SK-MEL-5 (cell line): Measurements from ENCODE around the gene BBX. TPM values are rescaled to one million over a fixed set of nuclear protein-coding genes. Genes with fewer than 3 reads are reported as not detected.
A peak's percentile ranks its signal among the peaks of the same experiment; 100 is the strongest.
"Not testable (repeated sequence)": the region's sequence is repeated elsewhere in the genome, so short reads cannot be mapped to it uniquely, and the experiment has no call there.

ENCODE experiments used
- DNase-seq: peaks from one replicate; pipeline ENCODE4 v3.0.0-alpha.2; 2016; ENCODE audit warnings: low read depth, low spot score
- in situ Hi-C: cut with HindIII; loops from 2 replicates; pipeline ENCODE4 v1.10.0; 2016; ENCODE audit warnings: low sequenced_read_pairs, high pct_unique_total_duplicates, low pct_unique_long_range_greater_than_20kb
- total RNA-seq: library from RNA; depleted of rRNA; stranded (reverse); fragments of >200 nt; shearing (Covaris generic); gene quantifications from 2 replicates; pipeline ENCODE4 v1.2.3, GENCODE V29; 2014

BBX gene
- total RNA-seq, 1 experiment from 2014 or later: 81.9 TPM

- peak; percentile 6 for DNase-seq
- in situ Hi-C loops: no loop called here
These were observed 3.0 kb downstream of the BBX start for GRCh38 chr3:107525644-107526305.

GRCh38 chr3:107531917-107532469, 9.2 kb downstream of the BBX start:
- no peak for DNase-seq
- in situ Hi-C loops: no loop called here

DNA sequence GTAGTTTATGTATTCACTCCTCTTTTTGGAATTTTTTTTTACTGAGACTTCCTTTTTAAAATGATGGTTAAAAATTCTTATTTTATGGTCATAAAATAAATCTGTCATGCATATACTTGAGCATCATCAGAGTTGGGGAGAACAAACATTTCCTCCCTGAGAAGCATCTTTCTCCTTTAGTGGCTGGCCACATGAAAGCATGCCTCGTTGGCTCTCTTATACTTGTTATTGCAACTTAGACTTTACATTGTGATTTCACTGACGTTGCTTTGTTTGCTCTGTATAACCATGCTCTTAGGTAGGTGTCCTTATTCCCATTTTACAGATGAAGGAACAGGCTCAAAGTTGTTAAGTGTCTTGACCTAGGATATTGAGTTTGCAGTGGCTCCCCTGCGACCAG, 18.1 kb downstream of the BBX start:
- in situ Hi-C loops: no loop called here
- DNase-seq: no peak

DNA sequence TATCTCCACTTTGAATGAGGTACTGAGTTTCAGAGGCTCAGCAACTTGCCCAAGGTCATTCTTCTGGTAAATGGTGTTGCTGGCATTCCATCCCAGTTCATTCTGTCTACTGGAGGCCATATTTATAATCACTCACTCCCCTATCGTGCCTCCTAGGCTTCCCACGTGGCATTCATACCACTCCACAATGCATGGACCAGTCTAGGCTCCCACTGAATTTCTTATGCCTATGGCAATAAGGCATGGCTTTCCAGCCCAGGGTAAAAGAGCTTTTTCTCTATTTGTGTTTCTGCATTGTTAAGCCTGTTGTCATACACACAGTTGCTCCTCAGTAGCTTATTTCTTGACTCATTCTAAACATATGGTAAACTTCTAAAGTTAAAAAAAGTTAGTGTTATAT, 19.9 kb downstream of the BBX start:
- in situ Hi-C loops: no loop called here
- DNase-seq: peak; percentile 56

- in situ Hi-C loops: no loop called here
- DNase-seq: peak; percentile 65
These were observed 20.9 kb downstream of the BBX start for GRCh38 chr3:107543666-107544065.

- peak; percentile 9 for DNase-seq
- in situ Hi-C loops: no loop called here
These were observed 22.9 kb downstream of the BBX start for GRCh38 chr3:107545680-107546120.

- DNase-seq: no peak
- in situ Hi-C loops: no loop called here
These were observed 25.8 kb downstream of the BBX start for GRCh38 chr3:107548601-107549000.

DNA sequence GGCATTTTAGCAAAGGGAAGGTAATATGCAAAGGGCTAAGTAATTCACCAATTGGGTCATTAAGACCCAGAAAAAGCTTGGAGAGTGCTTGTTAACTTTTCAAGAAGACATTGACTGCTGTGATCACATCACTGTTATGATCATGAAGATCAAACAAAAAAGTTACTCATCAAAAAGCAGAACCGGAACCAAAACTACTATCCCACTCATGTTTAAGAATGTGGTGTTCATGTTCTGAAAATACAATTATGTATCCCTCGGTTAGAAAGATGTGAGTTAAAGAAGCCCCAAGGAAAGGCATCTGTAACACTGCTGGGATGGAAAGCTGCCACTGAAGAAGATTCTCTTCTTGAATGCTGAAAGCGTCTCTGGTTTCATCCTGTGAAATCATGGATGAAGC, 32.6 kb downstream of the BBX start:
- in situ Hi-C loops: no loop called here
- DNase-seq: no peak

DNA sequence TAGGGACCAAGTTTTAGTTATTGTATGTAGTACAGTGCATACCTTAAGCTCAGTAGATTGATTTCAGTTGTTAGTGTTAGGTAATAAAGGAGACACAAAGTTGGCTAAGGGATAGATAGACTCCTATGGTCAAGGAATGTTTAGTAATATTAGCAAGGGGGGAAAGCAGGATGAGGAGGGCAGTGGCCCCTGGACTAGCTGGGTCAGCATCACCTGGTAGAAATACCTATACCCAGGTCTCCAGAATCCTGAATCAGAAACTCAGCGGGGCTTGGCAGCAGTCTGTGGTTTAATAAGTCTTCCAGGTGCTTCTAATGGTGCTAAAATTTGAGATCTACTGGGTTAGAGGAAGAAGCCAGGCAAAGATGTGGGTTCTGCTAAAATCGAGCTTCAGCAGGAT, 35.0 kb downstream of the BBX start:
- in situ Hi-C loops: no loop called here

DNA sequence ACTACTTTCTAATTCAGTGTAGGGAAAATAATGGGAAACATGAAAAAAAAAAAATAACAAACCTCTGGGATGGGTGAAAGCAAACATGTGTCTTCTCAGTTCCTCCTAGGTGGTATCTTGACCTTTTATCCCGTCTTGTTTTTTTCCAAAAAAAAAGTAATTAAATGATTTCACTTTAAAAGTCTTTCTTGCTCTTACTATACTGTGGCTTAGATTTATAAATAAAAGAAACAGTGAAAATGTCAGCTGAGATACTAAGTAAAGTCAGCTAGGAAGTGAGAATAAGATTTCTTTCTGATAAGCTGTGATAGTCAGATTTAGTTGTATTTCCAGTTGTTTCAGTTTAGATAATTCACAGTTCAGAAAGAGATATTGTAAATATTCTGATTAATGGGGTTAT, 37.4 kb downstream of the BBX start:
- in situ Hi-C loops: no loop called here
- no peak for DNase-seq

More for the DNA sequence above, 35.0 kb downstream of the BBX start:
- DNase-seq: no peak

- in situ Hi-C loops: no loop called here
- DNase-seq: no peak
These were observed 39.2 kb downstream of the BBX start for GRCh38 chr3:107561980-107562379.

- peak; percentile 11 for DNase-seq
- in situ Hi-C loops: no loop called here
These were observed 40.3 kb downstream of the BBX start for GRCh38 chr3:107562969-107563529.

DNA sequence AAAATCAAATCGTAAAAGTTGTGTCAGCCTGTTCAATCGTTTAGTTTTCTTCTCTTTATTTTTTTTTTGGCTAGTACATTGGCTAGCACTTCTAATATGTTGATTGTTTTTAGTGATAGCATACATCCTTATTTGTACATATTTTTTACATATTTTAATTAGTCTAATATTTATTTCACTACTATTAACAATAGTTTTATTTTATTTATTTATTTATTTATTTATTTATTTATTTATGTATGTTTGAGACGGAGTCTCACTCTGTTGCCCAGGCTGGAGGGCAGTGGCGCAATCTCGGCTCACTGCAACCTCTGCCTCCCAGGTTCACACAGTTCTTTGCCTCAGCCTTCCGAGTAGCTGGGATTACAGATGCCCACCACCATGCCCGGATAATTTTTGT, 42.5 kb downstream of the BBX start:
- in situ Hi-C loops: not testable (repeated sequence)

GRCh38 chr3:107571089-107571488, 48.3 kb downstream of the BBX start:
- DNase-seq, in situ Hi-C loops: not testable (repeated sequence)

More for the DNA sequence above, 42.5 kb downstream of the BBX start:
- not testable (repeated sequence) for DNase-seq

DNA sequence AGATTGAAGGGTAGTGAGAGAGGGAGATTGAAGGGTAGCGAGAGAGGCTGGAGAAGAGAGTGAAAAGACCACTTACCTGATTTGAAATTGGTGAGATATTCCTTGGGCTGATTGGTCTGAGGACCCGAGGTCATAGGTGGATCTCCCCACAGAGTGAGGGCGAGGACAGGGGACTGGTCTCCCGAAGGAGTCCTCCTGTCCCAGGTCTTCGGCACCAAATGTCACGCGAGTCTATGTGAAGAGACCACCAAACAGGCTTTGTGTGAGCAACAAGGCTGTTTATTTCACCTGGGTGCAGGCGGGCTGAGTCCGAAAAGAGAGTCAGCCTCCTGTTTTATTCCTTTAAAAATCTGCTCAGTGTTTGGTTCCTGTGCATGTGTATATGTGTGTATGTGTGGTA, 48.7 kb downstream of the BBX start:
- in situ Hi-C loops, DNase-seq: not testable (repeated sequence)

DNA sequence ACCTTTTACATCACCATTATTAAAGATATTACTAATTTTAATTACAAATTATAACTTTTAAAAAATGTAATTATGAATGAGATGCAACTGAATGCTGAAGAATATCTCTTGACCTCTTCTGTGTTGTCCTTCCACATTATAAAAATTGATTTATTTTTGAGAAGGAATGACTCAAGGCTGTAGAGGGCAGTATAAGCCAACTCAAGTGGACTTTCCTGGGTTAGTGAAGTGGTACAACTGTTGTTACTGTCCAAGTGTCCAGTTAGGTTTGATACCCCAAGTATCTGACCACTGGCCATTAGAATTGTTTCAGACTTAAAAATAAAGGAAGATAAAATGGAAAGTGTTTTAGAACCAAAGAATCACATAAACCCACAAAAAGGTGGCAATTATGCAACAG, 51.9 kb downstream of the BBX start:
- in situ Hi-C loops: no loop called here
- peak; percentile 68 for DNase-seq

- in situ Hi-C loops: no loop called here
- no peak for DNase-seq
These were observed 55.3 kb downstream of the BBX start for GRCh38 chr3:107578091-107578490.

GRCh38 chr3:107578523-107578922, 55.8 kb downstream of the BBX start:
- DNase-seq: no peak
- in situ Hi-C loops: no loop called here

- in situ Hi-C loops: no loop called here
- DNase-seq: no peak
These were observed 56.6 kb downstream of the BBX start for GRCh38 chr3:107579371-107579770.
